Vagina (tissue), 2 donors: ENCODE data around the gene LRIG3. TPM values are rescaled to one million over a fixed set of nuclear protein-coding genes. Genes with fewer than 3 reads are reported as not detected.

Experiments
- DNase-seq, 2 donors: peaks; one replicate each; pipeline ENCODE4 v3.0.0-alpha.2; 2017; ENCODE audit errors: extremely low spot score in 2 of 2
- H3K27ac ChIP-seq: fragments of 200-600 bp; sonication (generic); one replicate; pipeline ENCODE4 v1.5.1; 2019
- H3K27me3 ChIP-seq: fragments of 200-600 bp; sonication (generic); one replicate; pipeline ENCODE4 v1.5.1; 2019
- H3K36me3 ChIP-seq, 2 donors: fragments of 200-600 bp; sonication (generic); one replicate each; pipeline ENCODE4 v1.5.1; 2017 to 2019
- H3K4me1 ChIP-seq: fragments of 200-600 bp; sonication (generic); one replicate; pipeline ENCODE4 v1.5.1; 2019
- H3K4me3 ChIP-seq, 2 donors: fragments of 200-600 bp; sonication (generic); 1 replicate in 1 of 2; 2 replicates in 1 of 2; pipeline ENCODE4 v1.5.1; 2016 to 2019
- H3K9me3 ChIP-seq: fragments of 200-600 bp; sonication (generic); one replicate; pipeline ENCODE4 v1.5.1; 2019
- CTCF ChIP-seq, 3 experiments: fragments of 450-650 bp in 2 of 3; fragments of 200-600 bp in 1 of 3; sonication (generic) in 1 of 3; IDR thresholded peaks; one replicate each; pipeline ENCODE4 v1.5.1; 2017 to 2019; ENCODE audit warnings: antibody characterized with exemption in 3 of 3, mild to moderate bottlenecking in 2 of 3, moderate library complexity in 2 of 3
- POLR2A ChIP-seq, 2 donors: fragments of 450-650 bp; IDR thresholded peaks; one replicate each; pipeline ENCODE4 v1.6.1; 2017; ENCODE audit warnings: antibody characterized with exemption in 2 of 2, mild to moderate bottlenecking in 2 of 2, moderate library complexity in 2 of 2
- POLR2AphosphoS5 ChIP-seq, 2 donors: sonication (generic); formaldehyde crosslinking; IDR thresholded peaks; one replicate each; pipeline ENCODE4 v1.9.0; 2017; ENCODE audit warnings: antibody characterized with exemption in 2 of 2, mild to moderate bottlenecking in 2 of 2, low read depth in 1 of 2; ENCODE audit not compliant: insufficient read depth in 1 of 2
- intact Hi-C: fragments of 100-400 bp; cut with DNase I; formaldehyde crosslinking; loops from one replicate; pipeline ENCODE4 v1.15.1; 2023
- total RNA-seq: library from RNA; depleted of rRNA; stranded (reverse); fragments of >200 nt; gene quantifications from one replicate; pipeline ENCODE4 v1.2.3, GENCODE V29; 2016

The LRIG3 gene
- total RNA-seq, 1 donor from 2014 or later = 54.0 TPM

- Histone ChIP-seq H3K27ac (peak overlapping the region; percentile 98), H3K4me1 (peaks cover 12% of the 10 kb centered on the region), H3K36me3 (no peaks in the 10 kb centered on the region), H3K4me3 (peak overlapping the region; percentile 80 to 98), H3K9me3 (no peaks in the 10 kb centered on the region), H3K27me3 (no peaks in the 10 kb centered on the region)
- no peak for TF ChIP-seq POLR2A (IDR thresholded peaks at IDR 0.05)
- no peak for TF ChIP-seq POLR2AphosphoS5 (IDR thresholded peaks at IDR 0.05; ENCODE audit: insufficient read depth in 1 of 2, low read depth in 1 of 2)
- no peak for TF ChIP-seq CTCF (IDR thresholded peaks at IDR 0.05)
- intact Hi-C loops = no loop called here
- no peak for DNase-seq
Measured at GRCh38 chr12:58920961-58921861, 907 bp upstream of the LRIG3 start.

GRCh38 chr12:58919231-58920101 is 838 bp downstream of the LRIG3 start:
- Histone ChIP-seq H3K4me3 (peak overlapping the region; percentile 80 to 98), H3K27ac (peak overlapping the region; percentile 98), H3K4me1 (peaks cover 27% of the 10 kb centered on the region), H3K9me3 (no peaks in the 10 kb centered on the region), H3K27me3 (no peaks in the 10 kb centered on the region), H3K36me3 (no peaks in the 10 kb centered on the region)
- DNase-seq = no peak
- intact Hi-C loops = no loop called here
- TF ChIP-seq POLR2AphosphoS5 (IDR thresholded peaks at IDR 0.05; ENCODE audit: insufficient read depth in 1 of 2, low read depth in 1 of 2) (no peak), CTCF (IDR thresholded peaks at IDR 0.05) (no peak), POLR2A (IDR thresholded peaks at IDR 0.05) (no peak)

- Histone ChIP-seq H3K4me3 (peak overlapping the region; percentile 80 to 98), H3K27me3 (no peaks in the 10 kb centered on the region), H3K27ac (peak overlapping the region; percentile 98), H3K9me3 (no peaks in the 10 kb centered on the region), H3K4me1 (peaks cover 37% of the 10 kb centered on the region), H3K36me3 (peaks cover 0 to 3% of the 10 kb centered on the region in 2 donors)
- TF ChIP-seq POLR2A (IDR thresholded peaks at IDR 0.05) (no peak), CTCF (IDR thresholded peaks at IDR 0.05) (no peak), POLR2AphosphoS5 (IDR thresholded peaks at IDR 0.05; ENCODE audit: insufficient read depth in 1 of 2, low read depth in 1 of 2) (no peak)
- DNase-seq = no peak
- intact Hi-C loops = no loop called here
Measured at GRCh38 chr12:58918469-58918844, 1.8 kb downstream of the LRIG3 start.

- Histone ChIP-seq H3K27ac (peak overlapping the region; percentile 98), H3K4me1 (peaks cover 41% of the 10 kb centered on the region), H3K27me3 (no peaks in the 10 kb centered on the region), H3K4me3 (peak overlapping the region; percentile 80 to 98), H3K9me3 (no peaks in the 10 kb centered on the region), H3K36me3 (peaks cover 0 to 9% of the 10 kb centered on the region in 2 donors)
- TF ChIP-seq CTCF (IDR thresholded peaks at IDR 0.05) = no peak
- no peak for TF ChIP-seq POLR2A (IDR thresholded peaks at IDR 0.05)
- no peak for TF ChIP-seq POLR2AphosphoS5 (IDR thresholded peaks at IDR 0.05; ENCODE audit: insufficient read depth in 1 of 2, low read depth in 1 of 2)
- intact Hi-C loops = no loop called here
- DNase-seq = no peak
Measured at GRCh38 chr12:58917699-58918468, 2.4 kb downstream of the LRIG3 start.
